GM19238 (cell line): ENCODE measurements around the gene GK2.

Source experiments
- DNase-seq: peaks from one replicate; pipeline ENCODE4 v3.0.0; 2011; ENCODE audit warnings: low spot score; ENCODE audit not compliant: insufficient read length

GK2 gene

GRCh38 chr4:79408063-79408462 lies at the start of gene GK2:
GK2 (minus strand) TSS chr4:79408228; CDS start chr4:79408200, 28 bp downstream.
- no peak for DNase-seq

- DNase-seq = no peak
Measured at GRCh38 chr4:79455216-79455615, 47.2 kb upstream of the GK2 start.

GRCh38 chr4:79454656-79455055 lies 46.6 kb upstream of the GK2 start:
- no peak for DNase-seq

- no peak for DNase-seq
Measured at GRCh38 chr4:79450053-79450452, 42.0 kb upstream of the GK2 start.

- no peak for DNase-seq
Measured at GRCh38 chr4:79446145-79446544, 38.1 kb upstream of the GK2 start.

GRCh38 chr4:79445371-79445781 lies 37.3 kb upstream of the GK2 start:
- DNase-seq = no peak

- no peak for DNase-seq
Measured at GRCh38 chr4:79442422-79442821, 34.4 kb upstream of the GK2 start.

GRCh38 chr4:79439489-79439888 lies 31.5 kb upstream of the GK2 start:
- DNase-seq = no peak

GRCh38 chr4:79431839-79432238 lies 23.8 kb upstream of the GK2 start:
- no peak for DNase-seq

GRCh38 chr4:79429113-79429903 lies 21.3 kb upstream of the GK2 start:
- DNase-seq = no peak

GRCh38 chr4:79426989-79427388 lies 19.0 kb upstream of the GK2 start:
- no peak for DNase-seq

GRCh38 chr4:79425586-79425985 lies 17.6 kb upstream of the GK2 start:
- DNase-seq = no peak

GRCh38 chr4:79421483-79421882 lies 13.5 kb upstream of the GK2 start:
- no peak for DNase-seq

GRCh38 chr4:79413886-79414285 lies 5.9 kb upstream of the GK2 start:
- DNase-seq = no peak

GRCh38 chr4:79413032-79413885 lies 5.2 kb upstream of the GK2 start:
- DNase-seq = no peak

- no peak for DNase-seq
Measured at GRCh38 chr4:79404666-79405065, 3.4 kb downstream of the GK2 start.

GRCh38 chr4:79403356-79403755 lies 4.7 kb downstream of the GK2 start:
- DNase-seq = no peak

- DNase-seq = no peak
Measured at GRCh38 chr4:79402332-79402851, 5.6 kb downstream of the GK2 start.

GRCh38 chr4:79399076-79399475 lies 9.0 kb downstream of the GK2 start:
- no peak for DNase-seq

GRCh38 chr4:79397951-79398350 lies 10.1 kb downstream of the GK2 start:
- no peak for DNase-seq

- no peak for DNase-seq
Measured at GRCh38 chr4:79396794-79397193, 11.2 kb downstream of the GK2 start.

- no peak for DNase-seq
Measured at GRCh38 chr4:79395841-79396240, 12.2 kb downstream of the GK2 start.
